DND-41 (cell line): ENCODE measurements around the gene PARS2.
A peak's percentile ranks its signal among the peaks of the same experiment; 100 is the strongest.

ENCODE experiments used
- ATAC-seq: fragments of 200-7000 bp; cut with Tn5 transposase; 3 replicates; pipeline ENCODE4 v1.9.1; 2021; ENCODE audit warnings: low read depth; ENCODE audit not compliant: insufficient read depth
- DNase-seq: peaks from one replicate; pipeline ENCODE4 v3.0.0-alpha.2; 2020
- H2AFZ ChIP-seq: 2 replicates; pipeline ENCODE4 v1.6.0; 2012; ENCODE audit warnings: low read depth, low read length
- H3K27ac ChIP-seq: 2 replicates; pipeline ENCODE4 v1.5.1; 2012; ENCODE audit warnings: low read length, inconsistent platforms
- H3K27me3 ChIP-seq: fragments of 200-600 bp; sonication (generic); 2 replicates; pipeline ENCODE4 v1.6.0; 2012; ENCODE audit warnings: low read length, mild to moderate bottlenecking, inconsistent platforms; ENCODE audit not compliant: insufficient read depth, poor library complexity
- H3K36me3 ChIP-seq: 2 replicates; pipeline ENCODE4 v1.5.1; 2012; ENCODE audit warnings: low read length, inconsistent platforms; ENCODE audit not compliant: insufficient read depth
- H3K4me1 ChIP-seq: 2 replicates; pipeline ENCODE4 v1.5.1; 2012; ENCODE audit warnings: mild to moderate bottlenecking, low read length; ENCODE audit not compliant: insufficient read depth
- H3K4me2 ChIP-seq: 2 replicates; pipeline ENCODE4 v1.6.0; 2012; ENCODE audit warnings: mild to moderate bottlenecking, moderate library complexity, low read length, inconsistent platforms; ENCODE audit not compliant: insufficient read depth
- H3K4me3 ChIP-seq, 2 experiments: fragments of 200-600 bp in 1 of 2; shearing (Covaris generic) in 1 of 2; 2 replicates each; pipeline ENCODE4 v1.5.1; 2012 to 2016; ENCODE audit warnings: inconsistent platforms in 2 of 2, low read length in 2 of 2, mild to moderate bottlenecking in 2 of 2, low read depth in 1 of 2, moderate library complexity in 1 of 2
- H3K79me2 ChIP-seq: 2 replicates; pipeline ENCODE4 v1.6.0; 2012; ENCODE audit warnings: low read length, inconsistent platforms; ENCODE audit not compliant: insufficient read depth
- H3K9ac ChIP-seq: 2 replicates; pipeline ENCODE4 v1.6.0; 2012; ENCODE audit warnings: low read depth, mild to moderate bottlenecking, inconsistent platforms, low read length, moderate library complexity
- H3K9me3 ChIP-seq: 2 replicates; pipeline ENCODE4 v1.5.1; 2012; ENCODE audit warnings: low read length, moderate library complexity, mild to moderate bottlenecking, inconsistent platforms; ENCODE audit not compliant: insufficient read depth, severe bottlenecking
- H4K20me1 ChIP-seq: 2 replicates; pipeline ENCODE4 v1.6.0; 2012; ENCODE audit warnings: low read length; ENCODE audit not compliant: insufficient read depth
- EZH2 ChIP-seq: IDR thresholded peaks from 3 replicates; pipeline ENCODE4 v1.6.1; 2012; ENCODE audit warnings: borderline replicate concordance, low read depth, mild to moderate bottlenecking, moderate library complexity, low read length, inconsistent platforms; ENCODE audit not compliant: severe bottlenecking
- TF ChIP-seq, protein P1 (sequence below): IDR thresholded peaks from 2 replicates; pipeline ENCODE4 v1.5.1; 2012; ENCODE audit warnings: borderline replicate concordance, low read length, moderate library complexity, mild to moderate bottlenecking; ENCODE audit not compliant: poor library complexity, severe bottlenecking; ENCODE audit errors: extremely low read depth

Gene PARS2

GRCh38 chr1:54768093-54768492 lies 3.8 kb upstream of the PARS2 start:
- no peaks in the 10 kb centered on the region for H3K9me3 ChIP-seq
- DNase-seq, result no peak

DNA sequence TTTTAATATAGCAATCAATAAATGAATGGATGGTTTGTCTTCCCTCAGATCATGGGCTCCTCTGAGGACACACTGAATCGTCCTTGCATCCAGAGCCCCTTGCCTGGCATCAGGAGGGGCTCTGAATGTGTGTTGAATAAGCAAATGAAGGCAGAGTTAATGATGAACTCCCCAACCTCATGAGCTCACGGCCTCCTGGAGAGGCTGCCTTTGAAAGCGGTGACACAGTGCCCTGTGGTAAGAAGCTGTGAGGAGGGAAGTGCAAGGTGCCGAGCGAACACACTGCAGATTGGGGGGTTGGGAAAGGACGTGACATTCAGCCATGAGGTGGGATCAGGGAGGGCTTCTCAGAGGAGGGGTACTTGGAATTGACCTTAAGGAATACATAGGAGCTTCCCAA lies 3.2 kb upstream of the PARS2 start:
- no peak overlapping the region for H3K27ac ChIP-seq
- H3K79me2 ChIP-seq, result peaks cover 14% of the 10 kb centered on the region
- H3K4me3 ChIP-seq, result no peak overlapping the region
- no peak for DNase-seq
- H3K27me3 ChIP-seq, result no peaks in the 10 kb centered on the region
- no peak overlapping the region for H3K4me2 ChIP-seq
- peaks cover 19% of the 10 kb centered on the region for H3K4me1 ChIP-seq
- H3K9ac ChIP-seq, result no peak overlapping the region
- TF ChIP-seq, protein P1, sequence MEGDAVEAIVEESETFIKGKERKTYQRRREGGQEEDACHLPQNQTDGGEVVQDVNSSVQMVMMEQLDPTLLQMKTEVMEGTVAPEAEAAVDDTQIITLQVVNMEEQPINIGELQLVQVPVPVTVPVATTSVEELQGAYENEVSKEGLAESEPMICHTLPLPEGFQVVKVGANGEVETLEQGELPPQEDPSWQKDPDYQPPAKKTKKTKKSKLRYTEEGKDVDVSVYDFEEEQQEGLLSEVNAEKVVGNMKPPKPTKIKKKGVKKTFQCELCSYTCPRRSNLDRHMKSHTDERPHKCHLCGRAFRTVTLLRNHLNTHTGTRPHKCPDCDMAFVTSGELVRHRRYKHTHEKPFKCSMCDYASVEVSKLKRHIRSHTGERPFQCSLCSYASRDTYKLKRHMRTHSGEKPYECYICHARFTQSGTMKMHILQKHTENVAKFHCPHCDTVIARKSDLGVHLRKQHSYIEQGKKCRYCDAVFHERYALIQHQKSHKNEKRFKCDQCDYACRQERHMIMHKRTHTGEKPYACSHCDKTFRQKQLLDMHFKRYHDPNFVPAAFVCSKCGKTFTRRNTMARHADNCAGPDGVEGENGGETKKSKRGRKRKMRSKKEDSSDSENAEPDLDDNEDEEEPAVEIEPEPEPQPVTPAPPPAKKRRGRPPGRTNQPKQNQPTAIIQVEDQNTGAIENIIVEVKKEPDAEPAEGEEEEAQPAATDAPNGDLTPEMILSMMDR, result no peak
- TF ChIP-seq EZH2, result no peak
- H4K20me1 ChIP-seq, result no peaks in the 10 kb centered on the region
- no peak overlapping the region for H2AFZ ChIP-seq
- H3K36me3 ChIP-seq, result no peaks in the 10 kb centered on the region; the same call in 1 of the 2 replicates
- no peaks in the 10 kb centered on the region for H3K9me3 ChIP-seq
- ATAC-seq, result no peak

More at GRCh38 chr1:54768093-54768492, 3.8 kb upstream of the PARS2 start:
- Histone ChIP-seq H3K4me1 (peaks cover 14% of the 10 kb centered on the region), H3K4me3 (no peak overlapping the region), H3K9ac (no peak overlapping the region), H3K4me2 (no peak overlapping the region), H3K27ac (no peak overlapping the region), H3K36me3 (no peaks in the 10 kb centered on the region; the same call in 1 of the 2 replicates), H4K20me1 (no peaks in the 10 kb centered on the region), H3K79me2 (peaks cover 11% of the 10 kb centered on the region), H2AFZ (no peak overlapping the region), H3K27me3 (no peaks in the 10 kb centered on the region)
- ATAC-seq, result no peak
- TF ChIP-seq EZH2, result no peak
- TF ChIP-seq, protein P1, result peak; percentile 10

DNA sequence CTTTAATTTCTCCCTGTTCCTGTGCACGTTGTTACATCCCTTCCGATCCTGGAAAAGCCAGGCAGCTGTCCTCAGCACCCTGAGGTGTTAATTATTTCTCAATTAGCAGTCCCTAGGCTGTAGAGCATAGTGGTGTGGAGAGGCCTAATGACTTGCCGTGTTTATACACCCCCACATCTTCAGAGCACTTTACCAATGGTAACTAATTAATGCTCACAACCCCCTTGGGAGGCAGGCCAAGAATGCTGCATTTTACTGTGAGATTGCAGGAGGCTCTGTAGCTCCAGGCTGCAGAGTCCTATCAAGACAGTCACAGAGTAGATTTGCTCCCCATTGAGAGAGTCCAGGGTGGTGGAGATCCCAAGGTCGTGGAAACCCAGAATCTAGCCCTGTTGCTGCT lies 2.4 kb upstream of the PARS2 start:
- Histone ChIP-seq H3K9me3 (no peaks in the 10 kb centered on the region), H4K20me1 (no peaks in the 10 kb centered on the region), H3K36me3 (no peaks in the 10 kb centered on the region; the same call in 1 of the 2 replicates), H3K27ac (no peak overlapping the region), H3K4me1 (peaks cover 19% of the 10 kb centered on the region), H3K9ac (no peak overlapping the region), H3K79me2 (peaks cover 17% of the 10 kb centered on the region), H3K27me3 (no peaks in the 10 kb centered on the region), H3K4me3 (no peak overlapping the region), H3K4me2 (no peak overlapping the region), H2AFZ (peak overlapping the region; percentile 16; the same call in 1 of the 2 replicates)
- TF ChIP-seq EZH2, result no peak
- TF ChIP-seq, protein P1, result no peak
- no peak for DNase-seq
- ATAC-seq, result no peak

GRCh38 chr1:54764922-54765561 lies 719 bp upstream of the PARS2 start:
- H3K4me1 ChIP-seq, result peaks cover 19% of the 10 kb centered on the region
- H3K27me3 ChIP-seq, result no peaks in the 10 kb centered on the region
- peaks cover 17% of the 10 kb centered on the region for H3K79me2 ChIP-seq
- H3K9ac ChIP-seq, result peak overlapping the region; percentile 48
- no peak for DNase-seq
- H4K20me1 ChIP-seq, result no peaks in the 10 kb centered on the region
- peak overlapping the region; percentile 86 for H2AFZ ChIP-seq
- H3K36me3 ChIP-seq, result no peaks in the 10 kb centered on the region; the same call in 1 of the 2 replicates
- peak overlapping the region; percentile 81 for H3K4me2 ChIP-seq
- no peaks in the 10 kb centered on the region for H3K9me3 ChIP-seq
- TF ChIP-seq EZH2, result no peak
- TF ChIP-seq, protein P1, result no peak
- peak overlapping the region; percentile 32 to 62; a peak in 3 of 4 replicates for H3K4me3 ChIP-seq
- peak overlapping the region; percentile 60 for H3K27ac ChIP-seq
- ATAC-seq, result peak; percentile 12
